Measurements from ENCODE around the gene SNED1. TPM values are rescaled to one million over a fixed set of nuclear protein-coding genes. Genes with fewer than 3 reads are reported as not detected.

SNED1 gene
- total and polyA plus RNA-seq, 4 donors: 0.65 to 18.1 (median 2.8) TPM

DNA sequence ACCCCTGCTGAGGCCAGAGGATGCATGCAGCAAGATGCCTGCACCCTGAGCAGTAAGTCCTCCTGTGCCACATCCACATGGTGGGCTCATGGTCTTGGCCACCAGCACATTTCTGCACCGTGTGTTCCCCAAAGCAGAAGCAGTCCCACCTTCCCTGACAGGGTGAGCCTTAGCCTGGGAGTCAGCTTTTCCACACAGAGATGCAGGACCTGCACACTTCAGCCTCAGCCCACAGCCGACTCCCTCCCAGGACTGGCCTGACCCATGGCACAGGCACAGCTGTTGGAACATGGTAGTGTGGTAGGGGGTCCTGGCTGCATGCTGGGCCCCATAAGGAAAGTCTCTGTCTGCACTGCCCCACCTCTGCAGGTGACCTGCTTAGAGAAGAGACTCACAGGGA is 5.0 kb downstream of the SNED1 start:
- 97% methylated on average over 2 of the region's 2 CpGs for WGBS
- H3K4me1 ChIP-seq (ENCODE audit: control insufficient read depth in 4 of 4, insufficient read depth in 4 of 4, low read length in 3 of 4): peaks cover 4 to 30% (median 17%) of the 10 kb centered on the region in 4 donors
- H3K9ac ChIP-seq (ENCODE audit: low read depth in 1 of 2, low read length in 2 of 2): no peak overlapping the region
- peaks cover 5 to 10% (median 8%) of the 10 kb centered on the region in 4 donors for H3K9me3 ChIP-seq (ENCODE audit: control insufficient read depth in 4 of 4, low read length in 3 of 4)
- H3K4me3 ChIP-seq (ENCODE audit: low read depth in 1 of 3, low read length in 3 of 3): no peak overlapping the region
- H3K27me3 ChIP-seq (ENCODE audit: control insufficient read depth in 4 of 4, insufficient read depth in 4 of 4, low read length in 3 of 4): no peaks in the 10 kb centered on the region
- DNase-seq (ENCODE audit: low spot score): no peak
- TF ChIP-seq NR2F2 (IDR thresholded peaks at IDR 0.05): no peak
- H3K36me3 ChIP-seq (ENCODE audit: control insufficient read depth in 4 of 4, insufficient read depth in 3 of 4, low read depth in 1 of 4, low read length in 3 of 4): peaks cover 0 to 9% (median 4%) of the 10 kb centered on the region in 4 donors
- no peak overlapping the region for H3K27ac ChIP-seq (ENCODE audit: low read depth in 1 of 2, low read length in 2 of 2)

- TF ChIP-seq ATF3 (IDR thresholded peaks at IDR 0.05) (no peak), RXRA (IDR thresholded peaks at IDR 0.05) (no peak), GABPA (IDR thresholded peaks at IDR 0.05 in 1 of 2, conservative IDR thresholded peaks at IDR 0.05 in 1 of 2) (no peak), FOXA1 (IDR thresholded peaks at IDR 0.05) (no peak), TAF1 (conservative IDR thresholded peaks at IDR 0.05) (no peak), FOXA2 (IDR thresholded peaks at IDR 0.05) (no peak), EGR1 (IDR thresholded peaks at IDR 0.05; ENCODE audit: low read depth in 2 of 2) (no peak), MAX (IDR thresholded peaks at IDR 0.05) (no peak), RAD21 (IDR thresholded peaks at IDR 0.05) (no peak), NR2F2 (IDR thresholded peaks at IDR 0.05) (no peak), YY1 (IDR thresholded peaks at IDR 0.05) (no peak), HNF4G (IDR thresholded peaks at IDR 0.05) (no peak), JUND (IDR thresholded peaks at IDR 0.05) (no peak), REST (IDR thresholded peaks at IDR 0.05) (no peak), SP1 (IDR thresholded peaks at IDR 0.05) (no peak), HNF4A (conservative IDR thresholded peaks at IDR 0.05) (no peak)
- TF ChIP-seq, protein P1, sequence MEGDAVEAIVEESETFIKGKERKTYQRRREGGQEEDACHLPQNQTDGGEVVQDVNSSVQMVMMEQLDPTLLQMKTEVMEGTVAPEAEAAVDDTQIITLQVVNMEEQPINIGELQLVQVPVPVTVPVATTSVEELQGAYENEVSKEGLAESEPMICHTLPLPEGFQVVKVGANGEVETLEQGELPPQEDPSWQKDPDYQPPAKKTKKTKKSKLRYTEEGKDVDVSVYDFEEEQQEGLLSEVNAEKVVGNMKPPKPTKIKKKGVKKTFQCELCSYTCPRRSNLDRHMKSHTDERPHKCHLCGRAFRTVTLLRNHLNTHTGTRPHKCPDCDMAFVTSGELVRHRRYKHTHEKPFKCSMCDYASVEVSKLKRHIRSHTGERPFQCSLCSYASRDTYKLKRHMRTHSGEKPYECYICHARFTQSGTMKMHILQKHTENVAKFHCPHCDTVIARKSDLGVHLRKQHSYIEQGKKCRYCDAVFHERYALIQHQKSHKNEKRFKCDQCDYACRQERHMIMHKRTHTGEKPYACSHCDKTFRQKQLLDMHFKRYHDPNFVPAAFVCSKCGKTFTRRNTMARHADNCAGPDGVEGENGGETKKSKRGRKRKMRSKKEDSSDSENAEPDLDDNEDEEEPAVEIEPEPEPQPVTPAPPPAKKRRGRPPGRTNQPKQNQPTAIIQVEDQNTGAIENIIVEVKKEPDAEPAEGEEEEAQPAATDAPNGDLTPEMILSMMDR (IDR thresholded peaks at IDR 0.05; ENCODE audit: low read depth, low read length, missing input control): no peak
- Histone ChIP-seq H3K27ac (ENCODE audit: low read depth in 1 of 2, low read length in 2 of 2) (no peak overlapping the region), H3K36me3 (ENCODE audit: control insufficient read depth in 4 of 4, insufficient read depth in 3 of 4, low read depth in 1 of 4, low read length in 3 of 4) (peaks cover 0 to 9% (median 4%) of the 10 kb centered on the region in 4 donors), H3K9ac (ENCODE audit: low read depth in 1 of 2, low read length in 2 of 2) (no peak overlapping the region), H3K4me3 (ENCODE audit: low read depth in 1 of 3, low read length in 3 of 3) (no peak overlapping the region), H3K27me3 (ENCODE audit: control insufficient read depth in 4 of 4, insufficient read depth in 4 of 4, low read length in 3 of 4) (no peaks in the 10 kb centered on the region), H3K9me3 (ENCODE audit: control insufficient read depth in 4 of 4, low read length in 3 of 4) (peaks cover 5 to 10% (median 8%) of the 10 kb centered on the region in 4 donors), H3K4me1 (ENCODE audit: control insufficient read depth in 4 of 4, insufficient read depth in 4 of 4, low read length in 3 of 4) (peaks cover 4 to 30% (median 17%) of the 10 kb centered on the region in 4 donors)
- no peak for DNase-seq (ENCODE audit: low spot score)
- WGBS: 98% methylated on average over 1 of the region's 1 CpG
Observed at GRCh38 chr2:241003830-241004564, 5.6 kb downstream of the SNED1 start.
